CD14-positive monocyte (primary cell): ENCODE data around the gene SLC26A9. TPM values are rescaled to one million over a fixed set of nuclear protein-coding genes. Genes with fewer than 3 reads are reported as not detected.

Experiments used
- DNase-seq, 3 donors: peaks; one replicate each; pipeline ENCODE4 v3.0.0-alpha.2; 2011 to 2022
- H2AFZ ChIP-seq: 2 replicates; pipeline ENCODE4 v1.6.0; 2012; ENCODE audit warnings: mild to moderate bottlenecking, low read depth, low read length, inconsistent platforms; ENCODE audit not compliant: insufficient read depth, poor library complexity, severe bottlenecking
- H3K27ac ChIP-seq, 2 donors: 1 replicate in 1 of 2; 2 replicates in 1 of 2; pipeline ENCODE4 v1.5.1; 2012 to 2013; ENCODE audit warnings: low read length in 2 of 2, control low read depth in 1 of 2, inconsistent platforms in 1 of 2, low read depth in 1 of 2, mild to moderate bottlenecking in 1 of 2
- H3K27me3 ChIP-seq, 2 donors: one replicate each; pipeline versions ENCODE4 v1.6.0 to v1.6.1; 2011 to 2013; ENCODE audit warnings: low read length in 2 of 2; ENCODE audit not compliant: control insufficient read depth in 2 of 2, insufficient read depth in 2 of 2
- H3K36me3 ChIP-seq, 2 donors: replicated peaks in 1 of 2; 1 replicate in 1 of 2; 2 replicates in 1 of 2; pipeline versions ENCODE4 v1.5.1 to v1.6.1; 2012 to 2013; ENCODE audit warnings: low read length in 2 of 2, control low read depth in 1 of 2, inconsistent platforms in 1 of 2, mild to moderate bottlenecking in 1 of 2; ENCODE audit not compliant: insufficient read depth in 2 of 2, control insufficient read depth in 1 of 2
- H3K4me1 ChIP-seq, 2 donors: 1 replicate in 1 of 2; 2 replicates in 1 of 2; pipeline versions ENCODE4 v1.5.1 to v1.6.1; 2012 to 2013; ENCODE audit warnings: low read length in 2 of 2, control low read depth in 1 of 2, inconsistent platforms in 1 of 2, mild to moderate bottlenecking in 1 of 2, moderate library complexity in 1 of 2; ENCODE audit not compliant: insufficient read depth in 2 of 2, control insufficient read depth in 1 of 2
- H3K4me2 ChIP-seq: replicated peaks from 2 replicates; pipeline ENCODE3; 2012; ENCODE audit warnings: low read length, moderate library complexity, mild to moderate bottlenecking; ENCODE audit not compliant: poor library complexity, severe bottlenecking; ENCODE audit errors: extremely low read depth
- H3K4me3 ChIP-seq, 3 experiments: fragments of 200-600 bp in 1 of 3; sonication (generic) in 1 of 3; replicated peaks in 1 of 3; 1 replicate in 2 of 3; 2 replicates in 1 of 3; pipeline ENCODE4 v1.5.1; 2011 to 2013; ENCODE audit warnings: low read length in 3 of 3, mild to moderate bottlenecking in 3 of 3, control low read depth in 2 of 3, low read depth in 2 of 3, inconsistent platforms in 1 of 3, moderate library complexity in 1 of 3
- H3K79me2 ChIP-seq: 2 replicates; pipeline ENCODE4 v1.6.0; 2012; ENCODE audit warnings: mild to moderate bottlenecking, control low read depth, inconsistent platforms, low read length, moderate library complexity; ENCODE audit not compliant: insufficient read depth
- H3K9ac ChIP-seq: 2 replicates; pipeline ENCODE4 v1.6.0; 2017; ENCODE audit warnings: low read length, mild to moderate bottlenecking; ENCODE audit not compliant: insufficient read depth, poor library complexity, severe bottlenecking
- H3K9me3 ChIP-seq, 2 donors: replicated peaks in 1 of 2; 1 replicate in 1 of 2; 2 replicates in 1 of 2; pipeline versions ENCODE4 v1.5.1 to v1.6.1; 2012 to 2013; ENCODE audit warnings: low read length in 2 of 2, control low read depth in 1 of 2; ENCODE audit not compliant: control insufficient read depth in 1 of 2, insufficient read depth in 1 of 2
- H4K20me1 ChIP-seq: 2 replicates; pipeline ENCODE4 v1.6.0; 2012; ENCODE audit warnings: mild to moderate bottlenecking, low read length, control low read depth, moderate library complexity; ENCODE audit not compliant: insufficient read depth
- H3K27ac Mint-ChIP-seq, 7 donors: one replicate each; pipeline ENCODE4 v1.8.0; 2020; ENCODE audit warnings: mild to moderate bottlenecking in 7 of 7, mixed read lengths in 7 of 7, moderate library complexity in 6 of 7, inconsistent platforms in 2 of 7
- H3K27me3 Mint-ChIP-seq, 3 donors: one replicate each; pipeline ENCODE4 v1.8.0; 2021 to 2022; ENCODE audit warnings: low read depth in 3 of 3, mild to moderate bottlenecking in 3 of 3, mixed read lengths in 3 of 3, moderate library complexity in 3 of 3, inconsistent platforms in 1 of 3
- H3K36me3 Mint-ChIP-seq, 2 donors: one replicate each; pipeline ENCODE4 v1.8.0; 2020; ENCODE audit warnings: mixed read lengths in 2 of 2, inconsistent platforms in 1 of 2, mild to moderate bottlenecking in 1 of 2
- H3K4me1 Mint-ChIP-seq: one replicate; pipeline ENCODE4 v1.8.0; 2020; ENCODE audit warnings: mild to moderate bottlenecking, mixed read lengths
- H3K4me3 Mint-ChIP-seq, 2 donors: one replicate each; pipeline ENCODE4 v1.8.0; 2020; ENCODE audit warnings: mild to moderate bottlenecking in 2 of 2, mixed read lengths in 2 of 2, moderate library complexity in 1 of 2
- H3K9me3 Mint-ChIP-seq, 7 donors: one replicate each; pipeline ENCODE4 v1.8.0; 2020 to 2022; ENCODE audit warnings: mixed read lengths in 7 of 7, mild to moderate bottlenecking in 6 of 7, moderate library complexity in 6 of 7, inconsistent platforms in 2 of 7
- WGBS: methylation state at CpG from one replicate; pipeline ENCODE4 v1.1.5; 2013; ENCODE audit warnings: missing lambda C conversion rate; ENCODE audit not compliant: insufficient coverage; 5-methylcytosine and 5-hydroxymethylcytosine counted together
- intact Hi-C, 2 donors: fragments of 100-400 bp; cut with micrococcal nuclease; formaldehyde crosslinking; loops; one replicate each; pipeline versions ENCODE4 v1.15.0 to v1.15.1; 2023
- polyA plus RNA-seq, 3 donors: library from polyadenylated mRNA; depleted of rRNA in 1 of 3; unstranded in 2 of 3; stranded (reverse) in 1 of 3; fragments of 300-500 nt in 2 of 3; fragments of >200 nt in 1 of 3; fragmentation: Illumina TruSeq in 2 of 3; gene quantifications; 1 replicate in 2 of 3; 2 replicates in 1 of 3; pipeline ENCODE4 v1.2.3, GENCODE V29; 2012 to 2021
- TF ChIP-seq, protein P1 (sequence below): fragments of 200-600 bp; IDR thresholded peaks from one replicate; pipeline ENCODE4 v1.8.0; 2022; ENCODE audit warnings: antibody characterized with exemption, mild to moderate bottlenecking

SLC26A9 gene
- polyA plus RNA-seq, 3 donors, result 0.04 TPM; not detected in 2

DNA sequence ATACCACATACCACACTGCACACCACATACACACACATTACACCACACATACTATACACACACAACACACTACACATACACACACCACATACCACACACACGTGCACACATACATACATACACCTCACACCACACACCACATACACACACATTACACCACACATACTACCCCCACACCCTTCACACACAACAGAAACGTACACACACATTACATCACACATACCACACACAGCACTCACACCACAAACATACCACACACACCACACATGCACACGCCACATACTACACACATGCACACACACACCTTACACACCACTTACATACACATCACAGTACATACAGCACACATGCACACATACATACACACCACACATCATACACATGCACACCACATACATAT lies 31.5 kb upstream of the SLC26A9 start:
- H3K4me2 ChIP-seq, result no peak overlapping the region
- no peaks in the 10 kb centered on the region for H3K4me1 Mint-ChIP-seq
- H4K20me1 ChIP-seq, result no peaks in the 10 kb centered on the region
- H2AFZ ChIP-seq, result no peak overlapping the region
- H3K36me3 Mint-ChIP-seq, result no peaks in the 10 kb centered on the region
- H3K4me3 Mint-ChIP-seq, result no peak overlapping the region
- H3K9me3 Mint-ChIP-seq, result no peaks in the 10 kb centered on the region
- no peaks in the 10 kb centered on the region for H3K36me3 ChIP-seq
- intact Hi-C loops, result loop anchor here in 1 of 2 donors (5.0 kb wide), 1 partner anchor 182 kb away; no protein-coding TSS in a partner anchor
- no peaks in the 10 kb centered on the region for H3K79me2 ChIP-seq
- peaks cover 0 to under 1% of the 10 kb centered on the region in 2 donors for H3K4me1 ChIP-seq
- H3K9ac ChIP-seq, result no peak overlapping the region
- H3K4me3 ChIP-seq, result no peak overlapping the region
- no peak for DNase-seq
- TF ChIP-seq, protein P1, sequence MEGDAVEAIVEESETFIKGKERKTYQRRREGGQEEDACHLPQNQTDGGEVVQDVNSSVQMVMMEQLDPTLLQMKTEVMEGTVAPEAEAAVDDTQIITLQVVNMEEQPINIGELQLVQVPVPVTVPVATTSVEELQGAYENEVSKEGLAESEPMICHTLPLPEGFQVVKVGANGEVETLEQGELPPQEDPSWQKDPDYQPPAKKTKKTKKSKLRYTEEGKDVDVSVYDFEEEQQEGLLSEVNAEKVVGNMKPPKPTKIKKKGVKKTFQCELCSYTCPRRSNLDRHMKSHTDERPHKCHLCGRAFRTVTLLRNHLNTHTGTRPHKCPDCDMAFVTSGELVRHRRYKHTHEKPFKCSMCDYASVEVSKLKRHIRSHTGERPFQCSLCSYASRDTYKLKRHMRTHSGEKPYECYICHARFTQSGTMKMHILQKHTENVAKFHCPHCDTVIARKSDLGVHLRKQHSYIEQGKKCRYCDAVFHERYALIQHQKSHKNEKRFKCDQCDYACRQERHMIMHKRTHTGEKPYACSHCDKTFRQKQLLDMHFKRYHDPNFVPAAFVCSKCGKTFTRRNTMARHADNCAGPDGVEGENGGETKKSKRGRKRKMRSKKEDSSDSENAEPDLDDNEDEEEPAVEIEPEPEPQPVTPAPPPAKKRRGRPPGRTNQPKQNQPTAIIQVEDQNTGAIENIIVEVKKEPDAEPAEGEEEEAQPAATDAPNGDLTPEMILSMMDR, result no peak
- H3K27me3 Mint-ChIP-seq, result peaks cover 1 to 4% (median 3%) of the 10 kb centered on the region in 3 donors
- no peaks in the 10 kb centered on the region for H3K27me3 ChIP-seq
- no peaks in the 10 kb centered on the region for H3K9me3 ChIP-seq
- 90% methylated on average over 3 of the region's 3 CpGs for WGBS
- no peak overlapping the region for H3K27ac ChIP-seq
- no peak overlapping the region for H3K27ac Mint-ChIP-seq

DNA sequence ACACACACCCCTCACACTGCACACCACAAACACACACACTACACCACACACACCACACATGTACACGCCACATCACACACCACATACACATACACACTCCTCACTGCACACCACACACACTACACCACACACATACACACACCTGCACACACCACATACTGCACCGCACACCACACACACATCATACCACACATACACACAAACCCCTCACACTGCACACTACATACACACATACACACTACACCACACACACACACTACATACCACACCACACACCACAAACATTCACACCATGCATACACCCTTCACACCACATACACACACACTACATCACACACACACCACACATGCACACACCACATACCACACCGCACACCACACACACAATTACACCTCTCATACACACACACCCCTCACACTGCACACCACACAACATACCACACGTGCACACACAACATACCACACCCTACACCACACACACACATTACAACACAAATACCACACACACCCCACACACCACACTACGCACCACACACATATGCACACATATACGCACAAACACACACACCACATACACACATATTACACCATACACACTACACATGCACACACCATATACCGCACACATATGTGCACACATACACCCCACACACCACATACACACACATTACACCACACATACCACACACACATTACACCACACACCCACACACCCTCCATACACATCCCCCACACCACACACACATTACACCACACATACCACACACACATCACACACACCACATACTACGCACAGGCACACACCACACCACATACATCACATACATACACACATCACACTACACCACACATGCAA lies 30.3 kb upstream of the SLC26A9 start:
- H3K27ac ChIP-seq, result no peak overlapping the region
- no peaks in the 10 kb centered on the region for H3K9me3 Mint-ChIP-seq
- H2AFZ ChIP-seq, result no peak overlapping the region
- TF ChIP-seq, protein P1, result no peak
- H3K27me3 Mint-ChIP-seq, result peaks cover 1 to 4% (median 3%) of the 10 kb centered on the region in 3 donors
- H3K4me1 Mint-ChIP-seq, result no peaks in the 10 kb centered on the region
- no peaks in the 10 kb centered on the region for H3K36me3 Mint-ChIP-seq
- H3K4me3 ChIP-seq, result no peak overlapping the region
- no peak overlapping the region for H3K9ac ChIP-seq
- no peaks in the 10 kb centered on the region for H3K9me3 ChIP-seq
- no peak overlapping the region for H3K27ac Mint-ChIP-seq
- H3K4me1 ChIP-seq, result no peaks in the 10 kb centered on the region
- no peaks in the 10 kb centered on the region for H3K36me3 ChIP-seq
- no peaks in the 10 kb centered on the region for H4K20me1 ChIP-seq
- no peaks in the 10 kb centered on the region for H3K27me3 ChIP-seq
- intact Hi-C loops, result no loop called here
- DNase-seq, result no peak
- no peaks in the 10 kb centered on the region for H3K79me2 ChIP-seq
- WGBS, result 100% methylated on average over 8 of the region's 8 CpGs
- H3K4me2 ChIP-seq, result no peak overlapping the region
- peak overlapping the region in 1 of 2 donors; percentile 8 for H3K4me3 Mint-ChIP-seq
